Activated gamma-delta T cell (primary cell): ENCODE measurements around the gene TMEM185B.
"Not testable (repeated sequence)": the region's sequence is repeated elsewhere in the genome, so short reads cannot be mapped to it uniquely, and the experiment has no call there.

ENCODE experiments used
- DNase-seq: peaks from one replicate; lab custom pipeline; 2025; lab: John Stamatoyannopoulos, UW

Gene TMEM185B

DNA sequence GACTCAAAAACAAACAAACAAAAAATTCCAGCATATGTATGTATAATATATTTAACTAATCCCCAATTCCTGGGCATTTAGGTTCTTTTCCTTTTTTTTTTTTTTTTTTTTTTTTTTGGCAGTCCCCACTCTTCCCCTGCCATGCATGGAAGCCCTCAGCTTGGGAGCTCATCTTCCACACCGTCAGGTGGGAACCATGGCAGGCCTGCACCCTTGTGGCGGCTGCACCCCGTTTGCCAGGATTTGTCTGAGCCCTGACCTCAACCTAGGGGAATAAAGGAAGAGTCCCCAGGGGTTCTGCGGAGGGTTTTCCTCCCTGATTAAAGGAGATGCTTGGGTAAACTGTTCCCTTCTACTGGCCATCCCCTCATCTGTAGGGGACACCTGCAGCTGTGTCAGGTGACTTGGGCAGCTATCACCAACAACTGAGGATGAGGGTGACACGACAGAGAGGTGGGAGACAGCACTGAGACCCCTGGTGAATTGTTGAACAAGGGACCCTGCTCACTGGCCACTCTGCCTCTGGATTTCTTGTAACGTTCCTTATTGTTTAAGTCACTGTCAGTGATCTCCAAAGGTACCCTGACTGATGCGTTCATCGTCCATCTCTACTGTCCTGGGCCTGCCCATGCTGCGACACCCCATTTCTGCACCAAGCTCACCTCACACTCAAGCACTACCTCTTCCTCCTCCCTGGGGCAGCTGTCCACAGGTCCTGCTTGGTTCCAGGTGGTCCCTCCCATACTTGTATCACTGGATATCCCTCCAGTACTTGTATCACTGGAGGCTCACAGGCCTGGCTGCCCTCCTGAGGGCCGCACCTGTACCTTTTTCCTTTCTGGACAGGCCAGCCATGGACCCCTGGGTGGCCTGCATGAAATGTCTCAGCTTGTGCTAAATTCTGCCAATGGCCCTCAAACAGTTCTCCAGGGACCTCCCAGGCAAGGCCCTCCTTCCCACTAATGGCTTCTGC, 14.5 kb downstream of the TMEM185B start:
- DNase-seq: no peak

DNA sequence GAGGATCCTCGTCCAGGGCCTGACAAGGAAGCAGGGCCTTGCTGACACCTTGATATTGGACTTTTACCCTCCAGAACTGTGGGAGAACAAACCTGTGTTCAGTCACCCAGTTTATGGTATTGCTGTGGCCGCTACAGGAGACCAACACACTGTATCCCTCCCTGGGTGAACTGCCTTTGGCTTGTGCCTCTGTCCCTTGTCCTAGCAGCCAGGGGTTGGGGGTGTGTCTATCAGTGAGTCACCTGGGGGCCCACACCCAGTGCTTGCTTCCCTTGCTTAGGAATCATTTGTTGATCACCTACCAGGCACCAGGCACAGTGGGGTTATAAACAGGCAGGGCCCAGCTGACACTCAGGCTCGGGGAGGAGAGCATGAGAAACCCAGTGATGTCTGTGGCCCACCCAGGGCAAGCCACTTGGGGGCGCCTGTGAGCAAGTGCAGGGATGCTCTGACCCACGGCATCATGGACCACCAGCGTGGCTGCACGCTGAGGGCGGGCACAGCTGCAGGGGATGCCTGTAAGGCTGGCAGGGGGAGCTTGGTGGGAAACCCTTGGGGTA, 17.1 kb downstream of the TMEM185B start:
- DNase-seq: no peak

DNA sequence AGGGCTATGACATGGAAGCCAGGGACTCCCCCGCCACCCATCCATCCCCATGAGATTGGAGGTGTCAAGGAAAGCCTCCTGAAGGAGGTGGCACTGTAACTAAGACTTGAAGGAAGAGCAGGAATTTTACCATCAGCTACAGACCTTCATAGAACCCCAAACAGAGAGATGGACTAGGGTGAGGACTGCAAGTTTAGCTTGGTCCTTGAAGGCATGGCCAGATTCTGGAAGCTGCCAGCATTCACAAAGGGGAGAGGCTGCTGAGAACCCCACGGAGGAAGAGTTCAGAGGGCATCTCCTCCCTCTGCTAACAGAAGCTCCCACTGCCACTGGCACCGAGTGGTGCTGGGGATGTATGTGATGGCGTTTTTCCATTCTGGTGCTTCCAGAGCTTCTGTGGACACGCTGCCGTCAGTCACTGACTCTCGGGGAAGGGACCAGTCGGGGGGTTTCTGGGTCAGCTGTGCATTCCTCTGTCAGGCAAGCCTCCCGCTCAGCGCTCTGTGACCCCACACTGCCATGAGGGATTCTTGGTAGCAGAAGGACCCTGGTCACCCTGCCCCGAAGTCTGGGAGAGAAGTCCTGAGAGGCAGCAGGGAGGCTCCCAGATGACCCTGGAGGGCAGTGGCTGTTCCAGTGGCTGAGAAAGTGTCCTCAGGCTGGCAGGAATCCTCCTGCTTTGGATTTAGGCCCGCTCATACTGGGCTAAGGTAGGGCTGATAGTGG, 18.1 kb downstream of the TMEM185B start:
- no peak for DNase-seq

DNA sequence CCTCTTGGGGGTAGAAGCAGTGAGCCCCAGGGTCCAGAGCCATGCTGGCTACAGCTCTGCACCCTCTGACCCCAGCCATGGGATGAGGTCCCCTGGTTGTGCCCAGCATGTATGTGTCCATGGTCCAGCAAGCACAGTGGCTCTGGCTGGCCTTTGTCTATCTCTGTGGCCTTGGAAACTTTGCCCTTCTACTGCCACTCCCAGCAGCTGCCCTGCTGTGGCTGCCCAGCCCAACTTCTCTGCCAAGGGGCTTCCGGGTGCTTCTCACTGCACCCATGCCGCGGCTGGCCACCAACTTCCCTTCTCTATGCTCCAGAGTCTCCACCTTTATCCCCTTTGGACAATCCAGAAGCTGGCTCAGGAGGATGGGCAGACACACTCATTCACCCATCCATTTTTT, 18.8 kb downstream of the TMEM185B start:
- DNase-seq: no peak

DNA sequence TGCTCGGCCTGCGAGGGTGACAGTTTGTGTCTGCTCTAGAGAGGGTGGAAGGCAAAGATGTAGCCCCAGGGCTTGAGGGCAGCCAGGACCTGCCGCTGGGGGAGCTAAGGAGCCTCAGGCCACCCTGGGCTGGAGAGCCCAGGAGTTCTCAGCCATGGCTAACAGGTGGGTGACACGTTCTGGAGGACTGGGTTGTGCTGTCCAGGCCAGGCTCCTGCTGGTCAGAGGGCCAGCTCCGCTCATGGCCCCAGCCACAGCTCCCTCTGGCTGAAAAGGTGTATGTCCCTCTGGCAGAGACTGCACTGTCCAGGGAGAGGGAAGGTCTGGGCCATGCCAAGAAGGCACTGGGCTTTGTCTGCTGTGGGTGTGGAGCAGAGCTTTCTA, 19.2 kb downstream of the TMEM185B start:
- no peak for DNase-seq

DNA sequence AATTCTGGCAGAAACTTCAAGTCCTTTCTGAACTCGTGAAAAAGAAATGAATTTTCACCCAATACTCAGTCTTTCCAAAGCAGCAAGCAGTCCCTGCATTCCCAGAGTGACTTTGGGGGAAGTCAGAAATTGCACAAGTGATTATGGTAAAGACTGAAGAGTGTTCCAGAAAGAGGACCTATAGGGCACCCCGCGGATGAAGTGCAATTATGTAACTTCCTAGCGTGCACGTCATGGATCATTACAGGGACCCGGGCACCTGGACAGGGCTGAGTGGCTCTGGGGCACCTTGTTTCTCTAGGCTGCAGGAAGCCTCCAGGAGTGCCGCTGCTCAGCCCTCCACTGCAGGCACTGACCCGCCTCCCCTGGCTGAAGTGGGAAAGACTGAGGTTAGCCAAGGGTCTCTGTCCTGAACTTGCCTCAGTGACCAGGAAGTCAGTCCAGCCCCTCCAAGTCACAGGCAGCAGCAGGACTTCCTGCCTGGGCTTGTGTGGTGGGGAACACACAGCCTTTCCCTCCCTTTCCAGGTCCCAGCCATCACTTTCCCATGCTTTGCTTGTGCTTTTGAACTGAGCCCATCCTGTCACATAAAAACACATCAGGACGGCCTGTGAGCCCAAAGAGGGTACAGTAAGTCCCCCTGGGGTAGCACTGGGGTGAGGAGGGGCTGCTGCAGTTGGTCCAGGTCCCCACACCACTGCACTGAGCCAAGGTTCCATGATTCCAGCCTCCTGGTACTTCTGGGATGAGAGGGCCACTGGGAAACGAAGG, 19.8 kb downstream of the TMEM185B start:
- DNase-seq: no peak

DNA sequence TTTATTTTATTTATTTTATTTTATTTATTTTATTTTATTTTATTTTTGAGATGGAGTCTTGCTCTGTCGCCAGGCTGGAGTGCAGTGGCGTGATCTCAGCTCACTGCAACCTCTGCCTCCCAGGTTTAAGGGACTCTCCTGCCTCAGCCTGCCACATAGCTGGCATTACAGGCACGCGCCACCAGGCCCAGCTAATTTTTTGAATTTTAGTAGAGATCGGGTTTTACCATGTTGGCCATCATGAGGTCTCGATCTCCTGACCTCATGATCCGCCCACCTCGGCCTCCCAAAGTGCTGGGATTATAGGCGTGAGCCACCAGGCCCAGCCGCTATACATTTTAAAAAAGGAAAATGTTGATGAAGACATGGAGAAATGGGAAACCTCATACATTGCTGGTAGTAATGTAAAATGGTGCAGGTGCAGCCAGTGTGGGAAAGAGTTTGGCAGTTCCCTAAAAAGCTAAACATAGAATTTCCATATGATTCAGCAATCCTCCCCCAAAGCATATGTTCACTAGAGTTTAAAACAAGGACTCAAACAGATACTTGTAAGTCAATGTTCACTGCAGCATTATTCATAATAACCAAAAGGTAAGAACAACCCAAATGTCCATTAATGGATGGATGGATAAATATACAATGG, 23.3 kb downstream of the TMEM185B start:
- not testable (repeated sequence) for DNase-seq

DNA sequence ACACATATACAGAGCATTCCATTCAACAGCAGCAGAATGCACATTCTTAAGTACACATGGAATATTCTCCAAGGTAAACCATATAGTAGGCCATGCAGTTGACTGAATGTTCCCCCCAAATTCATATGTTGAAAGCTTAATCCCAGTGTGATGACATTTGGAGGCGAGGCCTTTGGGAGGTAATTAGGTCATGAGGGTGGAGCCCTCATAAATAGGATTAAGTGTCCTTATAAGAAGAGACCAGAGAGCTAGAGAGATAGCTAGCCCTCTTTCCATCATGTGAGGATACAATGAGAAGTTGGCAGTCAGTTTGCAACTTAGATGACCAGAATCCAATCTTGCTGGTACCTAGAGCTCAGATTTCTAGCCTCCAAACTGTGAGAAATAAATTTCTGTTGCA, 27.6 kb downstream of the TMEM185B start:
- no peak for DNase-seq

DNA sequence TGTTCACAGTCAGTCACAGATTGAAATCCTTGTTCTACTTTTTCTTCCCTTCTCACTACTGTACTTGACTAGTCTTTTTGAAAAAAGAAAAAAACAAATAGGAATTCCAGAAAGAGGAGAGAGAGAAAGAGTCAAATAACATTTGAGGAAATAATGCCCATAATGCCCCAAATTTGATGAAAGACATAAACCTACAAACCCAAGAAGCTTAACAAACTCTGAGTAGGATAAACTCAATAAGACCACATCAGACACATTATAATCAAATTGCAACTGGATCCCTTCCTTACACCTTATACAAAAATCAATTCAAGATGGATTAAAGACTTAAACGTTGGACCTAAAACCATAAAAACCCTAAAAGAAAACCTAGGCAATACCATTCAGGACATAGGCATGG, 30.9 kb downstream of the TMEM185B start:
- no peak for DNase-seq

DNA sequence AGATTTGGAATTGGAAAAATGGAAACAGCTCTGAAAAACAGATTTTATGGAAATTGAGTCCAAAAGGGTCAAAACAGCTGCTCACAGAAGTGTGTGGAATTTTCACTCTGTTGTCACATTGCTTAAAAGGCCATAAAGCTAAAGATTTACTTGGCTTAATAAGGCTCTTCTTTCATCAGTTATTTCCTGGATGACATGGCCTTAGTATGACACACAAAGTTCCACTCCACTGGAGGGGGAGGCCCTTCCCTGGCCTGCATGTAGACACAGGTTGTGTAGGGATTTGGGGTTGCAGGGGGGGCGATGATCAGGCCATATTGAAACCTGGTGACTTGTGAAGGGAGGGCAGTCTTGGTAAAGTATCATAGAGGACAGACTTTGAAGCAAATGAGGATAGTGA, 34.0 kb downstream of the TMEM185B start:
- DNase-seq: no peak

DNA sequence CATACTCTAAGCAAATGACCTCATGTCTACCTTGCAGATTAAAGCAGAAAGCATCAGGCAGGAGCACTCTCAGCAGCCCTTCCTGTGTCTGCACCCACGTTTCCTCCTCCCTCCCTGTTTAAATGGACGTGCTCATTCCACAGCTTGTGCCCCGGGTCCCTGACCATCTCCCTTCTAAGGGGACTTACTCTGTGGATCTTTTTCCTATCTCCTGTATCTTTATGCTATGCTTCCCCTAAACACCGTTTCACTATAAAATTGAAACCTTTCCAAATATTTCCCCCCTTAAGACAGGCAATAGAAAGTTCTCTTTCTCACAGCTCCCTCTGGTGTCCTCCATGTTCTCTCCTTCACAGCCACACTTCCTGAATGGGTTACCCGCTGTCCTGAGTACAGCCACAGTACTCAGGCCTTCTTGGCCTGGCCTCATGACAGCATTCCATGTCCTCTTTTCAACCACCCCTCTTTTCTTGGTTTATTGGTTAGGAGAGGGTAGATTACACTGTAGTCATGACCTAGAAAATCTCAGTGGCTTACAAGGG, 41.1 kb downstream of the TMEM185B start:
- DNase-seq: no peak

DNA sequence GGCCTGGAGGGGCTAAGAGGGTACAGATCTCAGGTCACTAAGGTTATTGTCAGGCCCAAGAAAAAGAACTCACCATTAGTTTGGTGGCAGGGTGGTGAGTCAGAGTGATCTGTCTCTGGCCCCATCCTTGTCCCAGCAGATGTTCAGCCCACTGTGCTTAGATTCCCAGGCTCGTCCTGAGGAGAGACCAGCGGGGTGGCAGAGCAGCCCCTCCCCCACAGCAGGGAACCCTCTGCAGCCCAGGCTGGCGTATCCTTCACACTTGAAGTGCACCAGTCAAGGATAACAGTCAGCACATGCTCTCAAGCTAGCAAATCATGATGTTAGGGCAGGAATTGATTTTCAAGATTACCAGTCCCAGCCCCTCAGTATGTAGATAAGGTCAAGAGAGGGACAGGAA, 43.1 kb downstream of the TMEM185B start:
- no peak for DNase-seq

DNA sequence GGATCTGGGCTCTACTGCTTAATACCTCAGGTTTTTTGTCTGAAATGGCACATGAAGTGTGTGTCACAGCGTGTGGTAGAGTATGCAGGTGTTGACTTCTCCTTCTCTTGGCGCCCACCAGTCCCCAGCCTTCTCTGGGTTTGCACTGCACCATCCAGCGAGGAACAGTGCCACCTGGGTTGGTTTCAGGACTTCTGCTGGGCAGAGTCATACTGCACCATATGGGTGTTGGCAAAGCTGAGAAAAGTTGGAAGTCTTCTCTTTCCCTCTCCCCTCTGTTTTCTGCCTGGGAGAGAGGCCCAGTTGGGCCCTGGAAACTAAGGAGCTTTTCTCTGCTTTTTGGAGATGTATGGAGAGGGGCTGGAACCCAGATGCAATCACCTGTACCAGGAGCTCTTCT, 43.8 kb downstream of the TMEM185B start:
- DNase-seq: no peak

DNA sequence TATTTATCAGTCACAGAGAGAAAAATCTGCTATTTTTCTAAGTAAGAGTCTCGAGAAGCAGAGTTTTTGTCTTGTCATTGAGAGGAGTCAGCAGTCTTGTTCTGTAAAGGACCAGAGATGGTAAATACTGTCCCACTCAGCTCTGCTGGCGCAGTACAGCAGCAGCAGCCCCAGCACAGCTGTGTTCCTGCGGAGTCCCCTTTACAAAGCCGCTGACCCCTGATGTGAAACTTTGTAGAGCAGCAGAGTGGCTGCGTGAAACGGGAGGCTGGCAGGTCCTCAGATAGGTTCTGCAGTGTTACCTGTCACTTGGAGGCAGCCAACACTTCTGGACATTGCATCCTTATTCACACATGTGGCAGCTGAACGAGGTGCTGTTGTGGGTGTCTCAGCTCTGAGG, 45.2 kb downstream of the TMEM185B start:
- no peak for DNase-seq

DNA sequence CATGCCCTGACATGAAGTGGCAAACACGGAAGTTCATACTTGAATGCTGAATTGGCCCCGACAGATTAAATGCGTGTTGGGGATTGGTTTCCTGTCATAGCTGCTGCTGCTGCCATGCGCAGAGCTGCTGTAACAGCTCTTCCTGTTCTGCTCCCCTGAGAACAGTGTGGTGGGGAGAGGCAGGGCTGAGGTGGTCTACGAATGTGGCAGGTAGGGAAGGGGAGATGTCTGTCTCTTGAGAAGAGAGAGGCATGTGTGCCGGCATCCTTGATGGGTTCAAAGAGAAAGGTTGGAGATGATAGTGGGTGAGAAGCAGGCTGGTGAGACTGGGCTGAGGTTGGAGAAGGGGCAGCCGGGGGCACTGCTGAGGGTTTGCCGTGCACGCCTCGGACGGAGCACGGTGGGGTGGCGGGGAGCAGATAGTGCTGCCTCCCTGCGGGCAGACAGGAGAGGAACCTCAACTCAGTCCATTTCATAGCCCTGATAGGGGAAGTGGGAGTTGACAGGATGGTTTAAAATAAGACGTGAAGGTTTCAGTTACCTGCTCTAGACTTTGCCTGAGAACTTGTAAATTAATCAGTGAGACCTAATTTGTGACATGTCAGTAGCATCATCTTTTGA, 46.1 kb downstream of the TMEM185B start:
- DNase-seq: peak; percentile 49

DNA sequence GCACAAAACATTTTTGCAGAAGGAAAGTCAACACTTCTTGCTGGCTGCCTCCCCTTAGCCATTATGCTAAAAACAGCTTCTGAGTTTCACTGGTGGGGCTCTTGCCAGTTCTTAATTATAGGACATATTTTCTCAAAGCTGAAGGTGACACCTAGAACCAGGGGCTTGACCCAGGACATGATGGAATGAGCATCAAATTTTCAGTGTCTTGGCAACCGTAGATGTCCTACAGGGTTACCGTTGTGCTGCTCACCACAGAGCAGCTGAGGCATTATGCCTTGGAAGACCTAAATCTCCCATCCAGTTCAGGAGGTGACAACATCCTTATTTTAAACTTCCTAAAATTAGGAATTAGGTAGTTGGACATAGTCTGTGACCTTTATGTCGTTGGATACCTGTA, 46.7 kb downstream of the TMEM185B start:
- no peak for DNase-seq

DNA sequence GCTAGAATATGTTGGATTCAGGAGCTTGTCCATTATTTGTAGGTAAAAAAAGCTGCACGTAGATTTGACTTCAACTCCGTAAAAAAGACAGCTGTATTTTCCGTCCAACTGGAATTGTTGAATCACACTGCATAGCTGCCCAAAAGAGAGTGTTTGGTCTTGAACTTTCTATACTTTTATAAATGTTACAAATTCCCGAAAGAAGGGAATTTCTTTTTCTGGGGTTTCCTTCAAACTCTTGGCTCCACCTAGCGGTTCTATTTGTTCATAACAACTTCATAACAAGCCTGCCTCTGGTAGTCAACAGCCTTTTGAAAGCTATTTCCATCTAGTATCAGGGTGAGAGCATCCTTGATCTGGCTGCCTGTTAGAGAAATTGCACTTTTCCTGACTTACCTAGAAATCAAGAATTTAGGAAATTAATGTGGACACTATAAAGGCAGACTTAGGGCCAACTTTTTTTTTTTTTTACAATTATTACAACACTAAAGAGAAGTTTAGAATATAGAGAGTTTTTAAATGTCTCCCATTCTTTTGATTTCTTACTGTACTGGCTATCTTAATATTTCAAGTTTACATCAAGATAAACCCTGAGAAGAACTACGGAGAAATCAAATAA, 48.1 kb downstream of the TMEM185B start:
- DNase-seq: no peak
